Measurements from ENCODE around the gene PADI6.
"Not testable (repeated sequence)": the region's sequence is repeated elsewhere in the genome, so short reads cannot be mapped to it uniquely, and the experiment has no call there.

PADI6 gene

GRCh38 chr1:17405898-17406759, 34.1 kb downstream of the PADI6 start:
- DNase-seq: peak; percentile 31

DNA sequence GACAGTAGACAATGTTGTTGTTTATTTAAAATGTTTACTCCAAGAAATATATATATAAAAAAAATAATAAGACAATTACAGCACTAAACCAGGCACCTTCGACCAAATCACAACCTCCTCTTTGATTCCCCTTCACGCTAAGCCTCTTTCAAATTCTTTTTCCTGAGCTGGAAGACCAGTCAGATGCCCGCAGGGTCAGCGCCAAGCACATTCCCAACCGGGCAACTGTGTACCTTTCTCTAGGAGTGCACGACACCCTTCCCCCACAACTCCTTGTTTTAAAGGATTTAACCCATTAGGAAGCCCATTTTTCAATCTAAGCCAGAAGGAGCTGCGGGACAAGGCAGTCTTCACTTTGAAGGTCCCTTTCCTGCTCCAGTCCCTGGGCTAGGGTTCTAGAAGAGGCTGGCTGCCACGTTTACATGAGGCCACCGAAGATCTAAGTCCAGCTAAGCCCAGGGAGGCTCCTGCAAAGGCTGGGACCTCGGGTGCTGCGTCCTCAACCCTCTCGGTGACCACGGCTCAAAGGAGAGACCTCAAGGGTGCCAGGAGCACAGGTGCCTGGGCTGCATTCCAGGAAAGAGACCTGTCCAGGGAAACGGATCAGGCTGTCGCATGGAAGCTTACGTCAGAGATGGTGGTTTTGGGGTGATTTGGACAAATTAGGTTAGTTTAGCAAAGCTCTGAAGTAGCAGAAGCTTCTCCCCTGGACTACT, 34.9 kb downstream of the PADI6 start:
- not testable (repeated sequence) for DNase-seq

- DNase-seq: not testable (repeated sequence)
Observed at GRCh38 chr1:17407786-17408514, 36.0 kb downstream of the PADI6 start.

GRCh38 chr1:17409391-17409811, 37.4 kb downstream of the PADI6 start:
- DNase-seq: no peak

DNA sequence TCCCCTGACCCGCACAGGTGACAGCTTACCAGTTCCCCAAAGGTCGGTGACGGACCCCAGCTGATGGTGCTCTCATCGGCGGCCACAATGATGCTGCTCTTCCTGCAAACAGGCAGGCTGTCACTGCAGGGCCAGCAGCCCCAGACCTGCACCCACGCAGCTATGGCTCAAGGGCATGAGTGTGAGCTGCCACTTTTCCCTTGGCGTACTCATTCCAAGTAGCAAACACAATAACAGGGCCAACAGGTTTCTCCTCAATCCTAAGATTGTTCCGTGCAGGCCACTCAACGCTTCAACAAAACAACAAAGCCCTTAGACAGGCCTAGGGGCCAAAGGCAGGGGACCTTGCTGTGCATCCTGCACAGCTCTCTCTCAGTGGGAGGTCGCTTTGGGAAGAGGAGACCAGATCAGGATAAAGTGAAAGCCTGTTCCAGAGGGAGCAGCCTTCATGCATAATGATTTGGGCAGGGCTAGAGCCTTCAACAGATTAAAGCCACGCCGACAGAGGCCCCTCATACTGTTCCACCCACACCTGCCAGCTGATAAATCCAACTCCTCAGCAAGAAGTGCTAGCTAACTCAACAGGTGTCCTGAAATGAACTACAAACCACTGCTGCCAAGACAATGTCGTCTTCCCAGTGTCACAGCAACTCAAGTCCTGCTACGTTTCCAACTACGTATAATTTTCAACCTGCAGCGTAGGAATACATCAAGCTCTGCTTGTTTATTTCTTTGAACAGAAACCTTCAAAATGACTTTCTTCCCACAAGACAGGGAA, 40.3 kb downstream of the PADI6 start:
- no peak for DNase-seq

- DNase-seq: no peak
Observed at GRCh38 chr1:17414022-17414421, 42.0 kb downstream of the PADI6 start.

GRCh38 chr1:17416389-17416788, 44.4 kb downstream of the PADI6 start:
- DNase-seq: no peak

- peak; percentile 54 for DNase-seq
Observed at GRCh38 chr1:17419626-17420328, 47.8 kb downstream of the PADI6 start.

- no peak for DNase-seq
Observed at GRCh38 chr1:17420391-17420918, 48.5 kb downstream of the PADI6 start.

- no peak for DNase-seq
Observed at GRCh38 chr1:17422461-17422860, 50.5 kb downstream of the PADI6 start.

GRCh38 chr1:17423781-17424245, 51.8 kb downstream of the PADI6 start:
- DNase-seq: peak; percentile 31

DNA sequence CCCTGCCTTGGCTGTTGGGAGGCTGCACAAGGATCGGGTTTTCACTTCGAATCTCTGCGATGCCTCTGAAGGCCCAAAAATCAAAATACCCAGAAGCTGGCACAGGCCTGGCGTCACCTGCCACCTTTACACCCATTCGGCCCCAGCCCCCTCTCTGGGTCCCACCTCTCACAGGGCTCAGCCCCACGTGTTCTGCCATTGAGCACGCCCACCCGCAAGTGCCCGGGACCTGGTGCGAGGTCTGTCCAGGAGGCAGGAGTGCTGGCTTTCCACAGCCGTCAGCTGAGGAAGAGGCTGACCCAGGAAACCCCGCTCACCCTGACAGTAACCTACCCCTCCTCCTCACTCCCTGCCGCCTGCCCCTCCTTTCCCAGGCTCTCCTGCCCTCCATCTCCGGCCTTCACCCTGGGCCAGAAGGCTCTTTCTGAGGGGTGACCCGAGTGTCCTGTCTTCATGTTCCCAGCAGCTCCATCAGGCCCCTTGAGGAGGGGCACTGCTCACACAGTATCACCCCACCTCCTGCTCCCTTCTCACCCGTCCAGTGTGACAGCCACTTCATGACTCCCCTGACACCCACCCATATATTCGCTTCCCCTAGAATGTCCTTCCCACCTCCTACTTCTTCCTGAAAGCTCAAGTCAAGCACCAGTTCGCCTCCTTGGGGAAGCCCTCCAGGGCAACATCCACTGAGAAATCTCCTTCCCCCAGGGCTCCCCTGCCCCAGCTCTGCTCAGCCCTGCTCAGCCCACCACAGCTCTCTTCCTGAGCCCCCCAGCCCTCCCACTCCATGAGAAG, 54.0 kb downstream of the PADI6 start:
- no peak for DNase-seq

- DNase-seq: no peak
Observed at GRCh38 chr1:17427696-17428660, 56.0 kb downstream of the PADI6 start.

DNA sequence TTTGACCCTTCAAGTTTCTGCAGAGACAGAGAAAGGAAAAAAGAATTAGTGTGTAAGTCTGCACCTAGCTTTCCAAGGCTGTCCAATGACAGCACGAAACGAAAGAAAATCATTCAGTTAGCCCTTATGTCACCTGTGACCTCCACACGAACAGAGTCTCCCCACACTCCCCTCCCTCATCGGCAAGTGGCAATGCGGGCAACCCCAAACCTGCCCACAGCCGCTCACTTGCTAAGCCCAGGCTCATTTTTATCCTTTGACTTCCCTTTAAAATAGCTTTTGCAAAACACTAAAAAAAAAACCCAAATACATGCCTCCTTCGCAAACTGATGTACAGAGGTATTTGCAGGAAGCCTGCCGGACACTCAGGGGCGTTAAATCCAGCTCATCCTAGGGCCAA, 57.2 kb downstream of the PADI6 start:
- DNase-seq: no peak

- DNase-seq: no peak
Observed at GRCh38 chr1:17432412-17432811, 60.4 kb downstream of the PADI6 start.

DNA sequence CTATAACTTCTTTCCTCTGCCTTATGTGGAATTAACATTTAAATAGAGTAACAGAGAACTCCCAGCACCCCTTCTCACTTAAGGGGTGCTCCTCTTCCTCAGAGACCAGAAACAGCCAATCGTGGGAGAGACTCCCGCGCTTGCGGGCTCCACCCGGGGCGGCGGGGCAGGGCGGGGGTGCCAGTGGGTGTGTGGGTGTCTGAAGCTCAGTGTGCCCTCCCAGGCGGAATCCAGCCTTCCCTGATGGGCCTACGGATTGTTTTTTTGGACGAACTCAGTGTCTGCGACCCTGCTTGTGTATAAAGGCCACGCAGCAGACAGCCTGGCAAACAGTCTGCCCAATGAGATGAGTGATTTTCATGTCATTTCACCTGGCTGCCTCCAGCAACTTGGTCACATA, 61.3 kb downstream of the PADI6 start:
- no peak for DNase-seq

- DNase-seq: no peak
Observed at GRCh38 chr1:17434016-17434415, 62.0 kb downstream of the PADI6 start.

DNA sequence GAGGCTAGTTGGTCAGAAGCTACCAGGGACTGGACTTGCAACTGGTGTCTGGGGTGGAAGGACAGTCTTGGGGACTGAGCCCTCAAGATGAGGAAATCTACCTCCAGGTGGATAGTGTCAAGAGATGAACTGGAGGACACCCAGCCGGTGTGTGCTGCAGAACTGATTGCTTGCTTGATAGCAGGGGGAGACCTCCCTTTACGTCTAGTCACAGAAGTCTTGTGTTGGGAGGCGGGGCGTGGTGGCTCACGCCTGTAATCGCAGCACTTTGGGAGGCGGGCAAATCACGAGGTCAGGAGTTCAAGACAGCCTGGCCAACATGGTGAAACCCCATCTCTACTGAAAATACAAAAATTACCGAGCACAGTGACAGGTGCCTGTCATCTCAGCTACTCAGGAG, 62.6 kb downstream of the PADI6 start:
- DNase-seq: no peak

DNA sequence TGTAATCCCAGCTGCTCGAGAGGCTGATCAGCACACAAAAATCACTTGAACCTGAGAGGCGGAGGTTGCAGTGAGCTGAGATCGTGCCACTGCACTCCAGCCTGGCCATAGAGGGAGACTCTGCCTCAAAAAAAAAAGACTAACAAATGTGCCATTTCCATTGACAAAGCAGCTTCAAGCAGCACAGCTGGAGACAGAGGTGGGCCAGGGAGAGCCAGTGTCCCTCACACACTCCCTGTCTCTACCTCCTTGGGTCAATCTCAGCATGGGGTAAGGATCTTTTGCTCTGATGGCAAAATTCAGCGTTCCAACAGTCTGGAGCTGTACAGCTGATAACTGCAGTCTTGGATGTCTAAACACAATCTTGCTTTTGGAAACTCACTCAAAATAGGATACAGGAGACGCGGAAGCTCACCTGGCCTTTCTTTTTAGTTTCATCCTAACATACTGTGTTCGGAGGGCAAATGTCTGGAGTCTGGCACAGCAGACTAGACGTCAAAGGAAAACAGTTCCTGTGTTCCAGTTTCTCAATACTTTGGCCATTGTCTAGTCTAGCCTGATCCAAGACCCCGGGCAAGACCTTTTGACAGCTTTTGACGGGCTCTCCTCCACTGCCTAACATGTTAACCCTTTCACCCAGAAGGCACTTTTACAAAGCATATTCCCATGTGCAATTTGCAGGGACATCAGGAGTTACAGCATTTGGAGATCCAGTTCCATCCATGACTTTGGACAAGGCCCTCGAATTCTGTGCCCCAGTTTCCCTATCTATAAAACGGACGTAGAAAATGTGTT, 64.6 kb downstream of the PADI6 start:
- no peak for DNase-seq
